Endothelial cell of umbilical vein (primary cell): ENCODE results near the gene SHMT1. TPM values are rescaled to one million over a fixed set of nuclear protein-coding genes. Genes with fewer than 3 reads are reported as not detected.
A peak's percentile ranks its signal among the peaks of the same experiment; 100 is the strongest.
"Not testable (repeated sequence)": the region's sequence is repeated elsewhere in the genome, so short reads cannot be mapped to it uniquely, and the experiment has no call there.

Experiments
- BruUV-seq: library from RNA; stranded (reverse); fragments of 400-500 nt; replicated peaks from 2 replicates; lab custom pipeline; 2021; lab: Mats Ljungman, UMichigan
- CTCF ChIA-PET: fragments of 300-600, 350-600 bp; sonication (Branson Sonifier 250); formaldehyde crosslinking; loops from one replicate; lab custom pipeline; 2021; ENCODE audit warnings: antibody characterized with exemption, inconsistent platforms; lab: Charles Lee
- POLR2A ChIA-PET: fragments of 300-600, 350-600 bp; sonication (Branson Sonifier 250); formaldehyde crosslinking; loops from one replicate; lab custom pipeline; 2021; ENCODE audit warnings: antibody characterized with exemption, inconsistent platforms; lab: Charles Lee
- DNase-seq: peaks from one replicate; pipeline ENCODE4 v3.0.0-alpha.2; 2011; ENCODE audit warnings: low read depth, low spot score
- FAIRE-seq: peaks from 2 replicates; lab custom pipeline; 2011; peaks lifted over from hg19 to GRCh38; lab: Jason Lieb, UNC
- H2AFZ ChIP-seq: 2 replicates; pipeline ENCODE4 v1.6.0; 2012; ENCODE audit warnings: low read depth, low read length, control low read depth, inconsistent platforms
- H3K27ac ChIP-seq: 2 replicates; pipeline ENCODE4 v1.5.1; 2011; ENCODE audit warnings: low read depth, mild to moderate bottlenecking, control low read depth, low read length, moderate library complexity; ENCODE audit not compliant: insufficient read depth
- H3K27me3 ChIP-seq, 2 experiments: 2 replicates each; pipeline versions ENCODE4 v1.6.0 to v1.6.1; 2011; ENCODE audit warnings: low read length in 2 of 2, mixed read lengths in 1 of 2; ENCODE audit not compliant: control insufficient read depth in 2 of 2, insufficient read depth in 2 of 2
- H3K36me3 ChIP-seq, 2 experiments: 2 replicates in 1 of 2; 3 replicates in 1 of 2; pipeline ENCODE4 v1.5.1; 2011; ENCODE audit warnings: low read length in 2 of 2, mild to moderate bottlenecking in 1 of 2, moderate library complexity in 1 of 2; ENCODE audit not compliant: control insufficient read depth in 2 of 2, insufficient read depth in 2 of 2; ENCODE audit errors: extremely low read depth in 1 of 2
- H3K4me1 ChIP-seq: 3 replicates; pipeline ENCODE4 v1.5.1; 2011; ENCODE audit warnings: mild to moderate bottlenecking, low read length; ENCODE audit not compliant: control insufficient read depth, insufficient read depth; ENCODE audit errors: extremely low read depth
- H3K4me2 ChIP-seq: 2 replicates; pipeline ENCODE4 v1.6.1; 2011; ENCODE audit warnings: low read length, control low read depth, mixed read lengths; ENCODE audit not compliant: insufficient read depth
- H3K4me3 ChIP-seq, 3 experiments: fragments of 200-600 bp in 1 of 3; sonication (generic), shearing (Covaris generic) in 1 of 3; replicated peaks in 1 of 3; 2 replicates each; pipeline ENCODE4 v1.5.1; 2011 to 2016; ENCODE audit warnings: control low read depth in 3 of 3, low read length in 3 of 3, mild to moderate bottlenecking in 2 of 3, inconsistent platforms in 1 of 3, low read depth in 1 of 3, moderate library complexity in 1 of 3; ENCODE audit not compliant: insufficient read depth in 1 of 3
- H3K79me2 ChIP-seq: 2 replicates; pipeline ENCODE4 v1.6.0; 2012; ENCODE audit warnings: low read length, inconsistent platforms; ENCODE audit not compliant: control insufficient read depth, insufficient read depth
- H3K9ac ChIP-seq: replicated peaks from 2 replicates; pipeline ENCODE3; 2011; ENCODE audit warnings: low read length, control low read depth; ENCODE audit not compliant: insufficient read depth; ENCODE audit errors: extremely low read depth
- H3K9me1 ChIP-seq: replicated peaks from 3 replicates; pipeline ENCODE4 v1.6.0; 2011; ENCODE audit warnings: mild to moderate bottlenecking, low read length; ENCODE audit not compliant: control insufficient read depth, insufficient read depth; ENCODE audit errors: extremely low read depth
- H3K9me3 ChIP-seq: replicated peaks from 2 replicates; pipeline ENCODE4 v1.5.1; 2012; ENCODE audit warnings: low read length, inconsistent platforms; ENCODE audit not compliant: control insufficient read depth, insufficient read depth
- H4K20me1 ChIP-seq: replicated peaks from 2 replicates; pipeline ENCODE3; 2011; ENCODE audit warnings: mild to moderate bottlenecking, low read length; ENCODE audit not compliant: control insufficient read depth, insufficient read depth; ENCODE audit errors: extremely low read depth
- dilution Hi-C: fragments of 300-500 bp; cut with MboI; formaldehyde crosslinking; loops from one replicate; pipeline ENCODE4 v1.15.0; 2019; ENCODE audit warnings: low sequenced_read_pairs; ENCODE audit not compliant: extremely low pct_ligation_motif_present
- intact Hi-C: fragments of 100-400 bp; cut with micrococcal nuclease; formaldehyde crosslinking; loops from one replicate; pipeline ENCODE4 v1.10.0; 2022
- polyA plus RNA-seq, 4 experiments: library from polyadenylated mRNA; depleted of rRNA in 3 of 4; stranded (reverse) in 3 of 4; unstranded in 1 of 4; fragments of >200 nt; gene quantifications; 2 replicates each; pipeline versions ENCODE4 v1.2.1 to v1.2.3, GENCODE V29; 2011 to 2012; ENCODE audit warnings: missing spikeins in 1 of 4
- total RNA-seq: library from RNA; stranded (reverse); gene quantifications from 2 replicates; pipeline ENCODE4 v1.2.3, GENCODE V29; 2021

The SHMT1 gene
- total and polyA plus RNA-seq, 2 donors (not counting 3 experiments of a cell fraction or from before 2014, with no cell fraction given): 18.9 to 27.6 TPM

- H3K9me1 ChIP-seq, CTCF ChIA-PET, H3K27me3 ChIP-seq, H3K4me1 ChIP-seq, H3K36me3 ChIP-seq, intact Hi-C loops, H3K9ac ChIP-seq, H3K27ac ChIP-seq, H4K20me1 ChIP-seq, H3K9me3 ChIP-seq, POLR2A ChIA-PET, H3K79me2 ChIP-seq, dilution Hi-C loops: not testable (repeated sequence)
- Histone ChIP-seq H2AFZ (peak overlapping the region; percentile 57), H3K4me3 (peak overlapping the region in 2 of 3 experiments; percentile 39 to 46), H3K4me2 (peak overlapping the region; percentile 24)
- TSS peak; percentile 68 for BruUV-seq
- DNase-seq (peak; percentile 5), FAIRE-seq (peak; percentile 48)
These were observed 48.1 kb upstream of the SHMT1 start for GRCh38 chr17:18411377-18411864.

DNA sequence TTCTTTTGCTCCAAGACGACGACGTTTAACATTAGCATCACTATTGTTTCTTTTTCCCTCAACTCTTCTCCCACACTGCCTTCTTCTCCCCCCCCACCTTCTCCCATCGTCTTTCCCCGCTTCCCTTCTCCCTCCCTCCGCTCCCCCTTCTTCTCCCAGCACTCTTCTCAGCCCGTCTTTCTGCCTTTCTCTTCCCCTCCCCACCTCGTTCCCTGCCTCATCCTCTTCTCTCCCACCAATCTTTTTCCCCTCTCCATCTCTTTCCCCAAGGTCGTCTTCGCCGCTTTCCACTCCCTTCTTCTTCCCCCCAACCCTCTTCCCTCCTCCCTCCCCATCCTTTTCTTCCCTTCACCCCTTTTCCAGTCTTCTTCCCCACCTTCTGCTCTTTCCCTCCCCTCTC is 47.4 kb upstream of the SHMT1 start:
- not testable (repeated sequence) for H3K9ac ChIP-seq, BruUV-seq

GRCh38 chr17:18409321-18409720 is 46.0 kb upstream of the SHMT1 start:
- H3K9me3 ChIP-seq, H3K27ac ChIP-seq, H3K4me3 ChIP-seq, POLR2A ChIA-PET, intact Hi-C loops, dilution Hi-C loops, DNase-seq, H3K9me1 ChIP-seq, CTCF ChIA-PET, H3K9ac ChIP-seq, H3K4me1 ChIP-seq, H3K4me2 ChIP-seq, H3K27me3 ChIP-seq, FAIRE-seq, H2AFZ ChIP-seq, H3K79me2 ChIP-seq, BruUV-seq, H3K36me3 ChIP-seq, H4K20me1 ChIP-seq: not testable (repeated sequence)

More for the DNA sequence above, 47.4 kb upstream of the SHMT1 start:
- H4K20me1 ChIP-seq, H2AFZ ChIP-seq, DNase-seq, H3K27ac ChIP-seq, POLR2A ChIA-PET, H3K9me3 ChIP-seq, FAIRE-seq, H3K9me1 ChIP-seq, H3K79me2 ChIP-seq, dilution Hi-C loops, H3K27me3 ChIP-seq, CTCF ChIA-PET, H3K4me1 ChIP-seq, intact Hi-C loops, H3K36me3 ChIP-seq: not testable (repeated sequence)
- Histone ChIP-seq H3K4me2 (peak overlapping the region; percentile 31), H3K4me3 (peak overlapping the region in 1 of 3 experiments; percentile 28)

GRCh38 chr17:18408906-18409305 is 45.6 kb upstream of the SHMT1 start:
- intact Hi-C loops, H3K9me1 ChIP-seq, H4K20me1 ChIP-seq, BruUV-seq, H2AFZ ChIP-seq, DNase-seq, H3K27ac ChIP-seq, H3K9me3 ChIP-seq, H3K9ac ChIP-seq, H3K4me2 ChIP-seq, H3K36me3 ChIP-seq, H3K79me2 ChIP-seq, CTCF ChIA-PET, H3K4me3 ChIP-seq, H3K27me3 ChIP-seq, H3K4me1 ChIP-seq, dilution Hi-C loops, FAIRE-seq, POLR2A ChIA-PET: not testable (repeated sequence)
